Measurements from ENCODE around the gene CPN1. TPM values are rescaled to one million over a fixed set of nuclear protein-coding genes. Genes with fewer than 3 reads are reported as not detected.

The CPN1 gene
- total and polyA plus RNA-seq, 2 donors from 2014 or later: 0.43 TPM; not detected in 1

DNA sequence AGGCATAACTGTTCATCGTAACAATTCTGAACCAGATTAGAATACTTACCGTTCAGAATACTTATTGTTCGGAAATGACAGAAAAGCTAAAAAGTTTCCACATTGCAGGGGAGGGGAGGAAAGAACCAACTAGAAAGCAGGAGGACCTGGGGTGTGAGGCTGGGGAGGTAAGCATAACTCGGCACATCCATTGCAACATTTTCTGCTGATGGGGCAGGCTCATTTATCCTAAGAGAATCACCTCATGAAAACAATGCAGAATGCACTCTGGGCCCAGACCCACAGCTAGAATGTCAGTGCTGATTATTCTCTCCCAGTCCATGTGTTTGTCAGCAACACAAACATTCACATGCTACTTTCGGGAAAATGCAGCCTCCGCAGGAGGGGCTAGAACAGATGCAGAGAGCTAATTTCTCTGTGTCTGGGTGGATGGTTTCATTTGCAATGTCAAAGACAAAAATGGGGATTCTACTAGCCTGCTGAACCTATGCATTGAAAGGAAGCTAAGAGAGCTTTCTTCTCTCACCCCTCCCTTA is 81.5 kb downstream of the CPN1 start:
- TF ChIP-seq, protein P1, sequence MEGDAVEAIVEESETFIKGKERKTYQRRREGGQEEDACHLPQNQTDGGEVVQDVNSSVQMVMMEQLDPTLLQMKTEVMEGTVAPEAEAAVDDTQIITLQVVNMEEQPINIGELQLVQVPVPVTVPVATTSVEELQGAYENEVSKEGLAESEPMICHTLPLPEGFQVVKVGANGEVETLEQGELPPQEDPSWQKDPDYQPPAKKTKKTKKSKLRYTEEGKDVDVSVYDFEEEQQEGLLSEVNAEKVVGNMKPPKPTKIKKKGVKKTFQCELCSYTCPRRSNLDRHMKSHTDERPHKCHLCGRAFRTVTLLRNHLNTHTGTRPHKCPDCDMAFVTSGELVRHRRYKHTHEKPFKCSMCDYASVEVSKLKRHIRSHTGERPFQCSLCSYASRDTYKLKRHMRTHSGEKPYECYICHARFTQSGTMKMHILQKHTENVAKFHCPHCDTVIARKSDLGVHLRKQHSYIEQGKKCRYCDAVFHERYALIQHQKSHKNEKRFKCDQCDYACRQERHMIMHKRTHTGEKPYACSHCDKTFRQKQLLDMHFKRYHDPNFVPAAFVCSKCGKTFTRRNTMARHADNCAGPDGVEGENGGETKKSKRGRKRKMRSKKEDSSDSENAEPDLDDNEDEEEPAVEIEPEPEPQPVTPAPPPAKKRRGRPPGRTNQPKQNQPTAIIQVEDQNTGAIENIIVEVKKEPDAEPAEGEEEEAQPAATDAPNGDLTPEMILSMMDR (IDR thresholded peaks at IDR 0.05; ENCODE audit: borderline replicate concordance, extremely low read depth, insufficient read depth): no peak
- no peak for FAIRE-seq
- Histone ChIP-seq H3K4me1 (ENCODE audit: control insufficient read depth in 2 of 3, insufficient read depth in 2 of 3, low read depth in 1 of 3, low read length in 3 of 3) (peaks cover 0 to 5% (median 1%) of the 10 kb centered on the region in 3 donors), H3K9ac (ENCODE audit: low read length in 3 of 3) (no peak overlapping the region), H3K9me3 (ENCODE audit: control insufficient read depth in 2 of 3, insufficient read depth in 1 of 3, low read length in 3 of 3) (no peaks in the 10 kb centered on the region), H3K27me3 (ENCODE audit: control insufficient read depth, insufficient read depth, low read length) (no peaks in the 10 kb centered on the region), H3K27ac (ENCODE audit: low read depth in 2 of 2, low read length in 2 of 2) (no peak overlapping the region), H3K4me3 (ENCODE audit: low read length in 3 of 3) (no peak overlapping the region), H3K36me3 (ENCODE audit: control insufficient read depth in 2 of 3, insufficient read depth in 3 of 3, low read length in 3 of 3) (no peaks in the 10 kb centered on the region)
- DNase-seq: no peak
- intact Hi-C loops (cut with DNase I): no loop called here

DNA sequence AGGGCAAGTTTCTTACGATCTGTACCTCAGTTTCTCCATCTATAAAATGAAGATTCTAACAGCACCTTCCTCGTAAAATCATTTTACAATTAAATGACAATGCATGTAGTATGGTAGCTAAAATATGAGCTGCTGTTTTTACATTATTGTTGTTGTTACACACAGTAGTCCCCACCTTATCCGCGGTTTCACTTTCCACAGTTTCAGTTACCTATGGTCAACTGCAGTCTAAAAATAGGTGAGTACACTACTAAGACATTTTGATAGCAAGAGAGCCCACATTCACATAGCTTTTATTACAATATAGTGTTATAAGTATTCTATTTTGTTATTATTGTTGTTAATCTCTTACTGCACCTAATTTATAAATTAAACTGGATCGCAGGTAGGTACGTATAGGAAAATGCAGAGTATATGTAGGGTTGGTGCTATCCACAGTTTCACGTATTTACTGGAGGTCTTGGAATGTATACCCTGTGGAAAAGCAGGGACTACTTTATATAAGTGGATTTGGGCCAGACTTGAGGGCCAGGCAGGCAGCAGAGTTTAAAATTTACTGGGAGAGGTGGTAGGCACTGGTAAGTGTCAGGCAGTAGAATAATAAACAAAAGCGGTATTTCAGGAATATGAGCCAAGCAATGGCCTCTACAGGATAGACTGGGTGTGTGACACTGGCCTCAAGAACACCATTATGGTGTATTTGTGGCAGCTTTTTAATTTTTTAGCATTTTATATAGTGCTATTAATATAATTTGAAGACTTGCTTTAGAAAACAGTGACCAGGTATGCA is 82.2 kb downstream of the CPN1 start:
- Histone ChIP-seq H3K27ac (ENCODE audit: low read depth in 2 of 2, low read length in 2 of 2) (no peak overlapping the region), H3K36me3 (ENCODE audit: control insufficient read depth in 2 of 3, insufficient read depth in 3 of 3, low read length in 3 of 3) (no peaks in the 10 kb centered on the region), H3K9me3 (ENCODE audit: control insufficient read depth in 2 of 3, insufficient read depth in 1 of 3, low read length in 3 of 3) (no peaks in the 10 kb centered on the region), H3K9ac (ENCODE audit: low read length in 3 of 3) (no peak overlapping the region), H3K4me1 (ENCODE audit: control insufficient read depth in 2 of 3, insufficient read depth in 2 of 3, low read depth in 1 of 3, low read length in 3 of 3) (peaks cover 0 to 5% (median 2%) of the 10 kb centered on the region in 3 donors), H3K27me3 (ENCODE audit: control insufficient read depth, insufficient read depth, low read length) (no peaks in the 10 kb centered on the region), H3K4me3 (ENCODE audit: low read length in 3 of 3) (peak overlapping the region in 1 of 3 donors; percentile 12)
- TF ChIP-seq, protein P1 (IDR thresholded peaks at IDR 0.05; ENCODE audit: borderline replicate concordance, extremely low read depth, insufficient read depth): no peak
- intact Hi-C loops (cut with DNase I): no loop called here
- FAIRE-seq (no peak), DNase-seq (no peak)

DNA sequence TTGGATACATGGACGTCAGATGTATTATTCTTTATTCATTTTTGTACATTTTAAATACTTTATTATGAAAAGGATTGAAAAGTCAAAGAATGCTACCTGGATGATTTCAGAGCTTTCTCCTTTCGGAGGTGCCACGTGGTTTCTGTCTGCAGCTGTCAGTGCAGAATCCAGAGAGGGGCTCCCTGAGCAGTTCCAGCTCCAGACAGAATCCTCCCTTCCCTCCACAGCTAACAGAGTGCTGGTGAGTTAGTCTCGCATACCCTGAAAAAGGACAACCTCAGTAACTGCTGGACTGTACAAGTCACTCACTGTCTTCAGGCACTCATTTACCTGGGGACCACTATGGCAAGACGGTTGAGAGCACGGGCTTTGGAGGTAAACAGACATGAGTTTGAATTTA is 82.8 kb downstream of the CPN1 start:
- no peak overlapping the region for H3K27ac ChIP-seq (ENCODE audit: low read depth in 2 of 2, low read length in 2 of 2)

More for the DNA sequence above, 82.8 kb downstream of the CPN1 start:
- Histone ChIP-seq H3K9ac (ENCODE audit: low read length in 3 of 3) (no peak overlapping the region), H3K4me1 (ENCODE audit: control insufficient read depth in 2 of 3, insufficient read depth in 2 of 3, low read depth in 1 of 3, low read length in 3 of 3) (peaks cover 0 to 5% (median 2%) of the 10 kb centered on the region in 3 donors), H3K27me3 (ENCODE audit: control insufficient read depth, insufficient read depth, low read length) (no peaks in the 10 kb centered on the region), H3K4me3 (ENCODE audit: low read length in 3 of 3) (peak overlapping the region in 1 of 3 donors; percentile 12), H3K36me3 (ENCODE audit: control insufficient read depth in 2 of 3, insufficient read depth in 3 of 3, low read length in 3 of 3) (no peaks in the 10 kb centered on the region), H3K9me3 (ENCODE audit: control insufficient read depth in 2 of 3, insufficient read depth in 1 of 3, low read length in 3 of 3) (no peaks in the 10 kb centered on the region)
- TF ChIP-seq, protein P1 (IDR thresholded peaks at IDR 0.05; ENCODE audit: borderline replicate concordance, extremely low read depth, insufficient read depth): no peak
- DNase-seq (no peak), FAIRE-seq (no peak)
- intact Hi-C loops (cut with DNase I): no loop called here
